Right lobe of liver (tissue), 4 donors: ENCODE measurements around the gene SPRYD4.

ENCODE experiments used
- POLR2A ChIP-seq: fragments of 450-650 bp; IDR thresholded peaks from one replicate; pipeline ENCODE4 v1.6.1; 2017; ENCODE audit warnings: antibody characterized with exemption, mild to moderate bottlenecking
- TF ChIP-seq, protein P1 (sequence below), 4 donors: fragments of 200-600 bp in 3 of 4; fragments of 450-650 bp in 1 of 4; IDR thresholded peaks; one replicate each; pipeline versions ENCODE4 v1.5.1 to v1.8.0; 2016 to 2022; ENCODE audit warnings: antibody characterized with exemption in 4 of 4, mild to moderate bottlenecking in 2 of 4
- donor health status: DM: no; HTN: no; CAD: no.
- donor health status: DM: no; HTN: no; CAD: no.
- donor health status: DM: no; HTN: yes; CAD: no.

DNA sequence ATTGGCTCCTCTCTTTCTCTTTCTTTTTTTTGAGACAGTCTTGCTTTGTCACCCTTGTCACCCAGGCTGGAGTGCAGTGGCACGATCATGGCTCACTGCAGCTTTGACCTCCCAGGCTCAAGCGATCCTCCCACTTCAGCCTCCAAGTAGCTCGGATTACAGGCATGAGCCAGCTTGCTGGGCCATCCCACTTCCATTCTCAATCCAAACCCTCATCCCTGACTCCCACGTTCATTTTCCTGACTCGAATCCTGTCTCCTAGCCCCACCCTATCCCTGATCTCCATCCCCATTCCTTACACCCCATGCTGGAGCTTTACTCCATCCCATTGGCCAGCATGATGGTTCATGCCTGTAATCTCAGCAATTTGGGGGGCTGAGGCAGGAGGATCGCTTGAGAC lies 7.8 kb downstream of the SPRYD4 start:
- no peak for TF ChIP-seq POLR2A
- TF ChIP-seq, protein P1, sequence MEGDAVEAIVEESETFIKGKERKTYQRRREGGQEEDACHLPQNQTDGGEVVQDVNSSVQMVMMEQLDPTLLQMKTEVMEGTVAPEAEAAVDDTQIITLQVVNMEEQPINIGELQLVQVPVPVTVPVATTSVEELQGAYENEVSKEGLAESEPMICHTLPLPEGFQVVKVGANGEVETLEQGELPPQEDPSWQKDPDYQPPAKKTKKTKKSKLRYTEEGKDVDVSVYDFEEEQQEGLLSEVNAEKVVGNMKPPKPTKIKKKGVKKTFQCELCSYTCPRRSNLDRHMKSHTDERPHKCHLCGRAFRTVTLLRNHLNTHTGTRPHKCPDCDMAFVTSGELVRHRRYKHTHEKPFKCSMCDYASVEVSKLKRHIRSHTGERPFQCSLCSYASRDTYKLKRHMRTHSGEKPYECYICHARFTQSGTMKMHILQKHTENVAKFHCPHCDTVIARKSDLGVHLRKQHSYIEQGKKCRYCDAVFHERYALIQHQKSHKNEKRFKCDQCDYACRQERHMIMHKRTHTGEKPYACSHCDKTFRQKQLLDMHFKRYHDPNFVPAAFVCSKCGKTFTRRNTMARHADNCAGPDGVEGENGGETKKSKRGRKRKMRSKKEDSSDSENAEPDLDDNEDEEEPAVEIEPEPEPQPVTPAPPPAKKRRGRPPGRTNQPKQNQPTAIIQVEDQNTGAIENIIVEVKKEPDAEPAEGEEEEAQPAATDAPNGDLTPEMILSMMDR (IDR thresholded peaks at IDR 0.05): no peak
